Gastroesophageal sphincter (tissue), 3 donors: ENCODE data around the gene COQ10B.

Experiments used
- CTCF ChIP-seq, 4 experiments: fragments of 200-600 bp in 2 of 4; fragments of 450-650 bp in 2 of 4; sonication (generic) in 1 of 4; IDR thresholded peaks; one replicate each; pipeline ENCODE4 v1.5.1; 2017 to 2019; ENCODE audit warnings: antibody characterized with exemption in 4 of 4, mild to moderate bottlenecking in 2 of 4, moderate library complexity in 2 of 4
- POLR2A ChIP-seq, 2 donors: fragments of 450-650 bp; IDR thresholded peaks; one replicate each; pipeline ENCODE4 v1.6.1; 2017; ENCODE audit warnings: antibody characterized with exemption in 2 of 2, mild to moderate bottlenecking in 2 of 2, moderate library complexity in 1 of 2
- POLR2AphosphoS5 ChIP-seq: sonication (generic); formaldehyde crosslinking; IDR thresholded peaks from one replicate; pipeline ENCODE4 v1.6.1; 2017; ENCODE audit warnings: antibody characterized with exemption

- no peak for TF ChIP-seq CTCF (IDR thresholded peaks at IDR 0.05)
- no peak for TF ChIP-seq POLR2A (IDR thresholded peaks at IDR 0.05)
- TF ChIP-seq POLR2AphosphoS5 = no peak
Observed at GRCh38 chr2:197514754-197515153, 61.4 kb downstream of the COQ10B start.
